SH-SY5Y (cell line): ENCODE results near the gene PDE6G.

Experiments
- GATA2 ChIP-seq: IDR thresholded peaks from 2 replicates; pipeline ENCODE4 v1.6.1; 2011; ENCODE audit warnings: mild to moderate bottlenecking, low read depth, low read length
- GATA3 ChIP-seq: IDR thresholded peaks from 2 replicates; pipeline ENCODE4 v1.6.1; 2011; ENCODE audit warnings: low read depth, mild to moderate bottlenecking, low read length, moderate library complexity

GRCh38 chr17:81703747-81704654, 47.7 kb upstream of the PDE6G start:
- TF ChIP-seq GATA3 (no peak), GATA2 (no peak)
